H1 (cell line): ENCODE data around the gene FADS2. TPM values are rescaled to one million over a fixed set of nuclear protein-coding genes. Genes with fewer than 3 reads are reported as not detected.

Experiments
- CREB1 ChIP-seq: IDR thresholded peaks from 2 replicates; pipeline ENCODE4 v1.6.1; 2012; ENCODE audit warnings: inconsistent platforms
- CTBP2 ChIP-seq: IDR thresholded peaks from 2 replicates; pipeline ENCODE4 v1.7.0; 2011; ENCODE audit warnings: borderline replicate concordance, mild to moderate bottlenecking, moderate library complexity, mixed read lengths, low read length; ENCODE audit not compliant: insufficient read depth, insufficient read length
- EZH2 ChIP-seq: fragments of 200-600 bp; sonication (generic); IDR thresholded peaks from 2 replicates; pipeline ENCODE4 v1.7.1; 2012; ENCODE audit warnings: low read depth, mild to moderate bottlenecking, moderate library complexity, low read length, inconsistent platforms; ENCODE audit not compliant: severe bottlenecking
- KDM1A ChIP-seq: fragments of 200-600, 300-600 bp; sonication (generic); IDR thresholded peaks from 2 replicates; pipeline ENCODE4 v1.7.1; 2016; ENCODE audit warnings: mild to moderate bottlenecking, low read length, borderline replicate concordance
- RNF2 ChIP-seq: fragments of 200-900, 300-1000 bp; sonication (generic); IDR thresholded peaks from 2 replicates; pipeline ENCODE4 v1.7.1; 2016; ENCODE audit warnings: borderline replicate concordance, low read depth, mild to moderate bottlenecking, antibody characterized with exemption, low read length; ENCODE audit not compliant: poor library complexity, severe bottlenecking; ENCODE audit errors: missing control alignments
- SIX5 ChIP-seq: IDR thresholded peaks from 2 replicates; pipeline ENCODE4 v1.6.1; 2011; ENCODE audit warnings: mild to moderate bottlenecking, low read depth, low read length
- SP1 ChIP-seq: IDR thresholded peaks from 2 replicates; pipeline ENCODE4 v1.6.1; 2011; ENCODE audit warnings: low read depth, low read length
- SP4 ChIP-seq: IDR thresholded peaks from 2 replicates; pipeline ENCODE4 v1.6.1; 2012; ENCODE audit warnings: low read length, inconsistent platforms
- TCF12 ChIP-seq: IDR thresholded peaks from 2 replicates; pipeline ENCODE4 v1.6.1; 2011; ENCODE audit warnings: low read depth, mild to moderate bottlenecking, low read length
- ZNF274 ChIP-seq: IDR thresholded peaks from 2 replicates; pipeline ENCODE4 v1.7.0; 2012; ENCODE audit warnings: low read length, borderline replicate concordance; ENCODE audit errors: extremely low read depth
- polyA plus RNA-seq, 7 experiments: library from polyadenylated mRNA; depleted of rRNA in 3 of 7; stranded (reverse) in 5 of 7; unstranded in 2 of 7; fragments of >200 nt in 5 of 7; fragments of 200-250 nt in 2 of 7; gene quantifications; 1 replicate in 5 of 7; 2 replicates in 1 of 7; 4 replicates in 1 of 7; pipeline versions ENCODE4 v1.2.1 to v1.2.3, GENCODE V29; 2011 to 2013; ENCODE audit warnings: missing spikeins in 2 of 7, mixed read lengths in 2 of 7
- total RNA-seq: library from RNA; stranded (reverse); fragmentation: NEBNext Ultra II Directional; extraction: Animal tissue kit (Norgen Biotek cat#: 25700); gene quantifications from 2 replicates; pipeline ENCODE4 v1.2.1, GENCODE V29; 2021

The FADS2 gene
- total and polyA plus RNA-seq, 2 of the 8 experiments (the other 6 are each of a cell fraction or from before 2014, with no cell fraction given) = 499 to 701 TPM

GRCh38 chr11:61794579-61794978, 33.5 kb upstream of the FADS2 start (continued):
- TF ChIP-seq ZNF274 (no peak), RNF2 (no peak), TCF12 (no peak), SP1 (no peak), EZH2 (no peak), SP4 (no peak), CTBP2 (no peak), SIX5 (no peak), CREB1 (no peak), KDM1A (no peak)
